CD4-positive, alpha-beta T cell treated with Interleukin-1 beta for 1 hour (primary cell): ENCODE measurements around the gene ADCY10.
"Not testable (repeated sequence)": the region's sequence is repeated elsewhere in the genome, so short reads cannot be mapped to it uniquely, and the experiment has no call there.

ENCODE experiments used
- DNase-seq, 2 donors: peaks; one replicate each; pipeline ENCODE4 v3.0.0-alpha.2; 2020 to 2022

Gene ADCY10, protein sequence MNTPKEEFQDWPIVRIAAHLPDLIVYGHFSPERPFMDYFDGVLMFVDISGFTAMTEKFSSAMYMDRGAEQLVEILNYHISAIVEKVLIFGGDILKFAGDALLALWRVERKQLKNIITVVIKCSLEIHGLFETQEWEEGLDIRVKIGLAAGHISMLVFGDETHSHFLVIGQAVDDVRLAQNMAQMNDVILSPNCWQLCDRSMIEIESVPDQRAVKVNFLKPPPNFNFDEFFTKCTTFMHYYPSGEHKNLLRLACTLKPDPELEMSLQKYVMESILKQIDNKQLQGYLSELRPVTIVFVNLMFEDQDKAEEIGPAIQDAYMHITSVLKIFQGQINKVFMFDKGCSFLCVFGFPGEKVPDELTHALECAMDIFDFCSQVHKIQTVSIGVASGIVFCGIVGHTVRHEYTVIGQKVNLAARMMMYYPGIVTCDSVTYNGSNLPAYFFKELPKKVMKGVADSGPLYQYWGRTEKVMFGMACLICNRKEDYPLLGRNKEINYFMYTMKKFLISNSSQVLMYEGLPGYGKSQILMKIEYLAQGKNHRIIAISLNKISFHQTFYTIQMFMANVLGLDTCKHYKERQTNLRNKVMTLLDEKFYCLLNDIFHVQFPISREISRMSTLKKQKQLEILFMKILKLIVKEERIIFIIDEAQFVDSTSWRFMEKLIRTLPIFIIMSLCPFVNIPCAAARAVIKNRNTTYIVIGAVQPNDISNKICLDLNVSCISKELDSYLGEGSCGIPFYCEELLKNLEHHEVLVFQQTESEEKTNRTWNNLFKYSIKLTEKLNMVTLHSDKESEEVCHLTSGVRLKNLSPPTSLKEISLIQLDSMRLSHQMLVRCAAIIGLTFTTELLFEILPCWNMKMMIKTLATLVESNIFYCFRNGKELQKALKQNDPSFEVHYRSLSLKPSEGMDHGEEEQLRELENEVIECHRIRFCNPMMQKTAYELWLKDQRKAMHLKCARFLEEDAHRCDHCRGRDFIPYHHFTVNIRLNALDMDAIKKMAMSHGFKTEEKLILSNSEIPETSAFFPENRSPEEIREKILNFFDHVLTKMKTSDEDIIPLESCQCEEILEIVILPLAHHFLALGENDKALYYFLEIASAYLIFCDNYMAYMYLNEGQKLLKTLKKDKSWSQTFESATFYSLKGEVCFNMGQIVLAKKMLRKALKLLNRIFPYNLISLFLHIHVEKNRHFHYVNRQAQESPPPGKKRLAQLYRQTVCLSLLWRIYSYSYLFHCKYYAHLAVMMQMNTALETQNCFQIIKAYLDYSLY (N-terminal part only)

GRCh38 chr1:167913895-167914496 lies at the start of gene ADCY10:
TSS of gene ADCY10 (minus strand) at chr1:167914134. CDS start at chr1:167905140, 8,994 bp downstream.
- DNase-seq = no peak

- DNase-seq = no peak
Observed at GRCh38 chr1:167957710-167958109, 43.8 kb upstream of the ADCY10 start.

- DNase-seq = no peak
Observed at GRCh38 chr1:167955915-167956314, 42.0 kb upstream of the ADCY10 start.

GRCh38 chr1:167950569-167950968 lies 36.6 kb upstream of the ADCY10 start:
- DNase-seq = no peak

- DNase-seq = no peak
Observed at GRCh38 chr1:167949785-167950184, 35.9 kb upstream of the ADCY10 start.

- DNase-seq = no peak
Observed at GRCh38 chr1:167947733-167948132, 33.8 kb upstream of the ADCY10 start.

GRCh38 chr1:167943541-167943940 lies 29.6 kb upstream of the ADCY10 start:
- DNase-seq = no peak

DNA sequence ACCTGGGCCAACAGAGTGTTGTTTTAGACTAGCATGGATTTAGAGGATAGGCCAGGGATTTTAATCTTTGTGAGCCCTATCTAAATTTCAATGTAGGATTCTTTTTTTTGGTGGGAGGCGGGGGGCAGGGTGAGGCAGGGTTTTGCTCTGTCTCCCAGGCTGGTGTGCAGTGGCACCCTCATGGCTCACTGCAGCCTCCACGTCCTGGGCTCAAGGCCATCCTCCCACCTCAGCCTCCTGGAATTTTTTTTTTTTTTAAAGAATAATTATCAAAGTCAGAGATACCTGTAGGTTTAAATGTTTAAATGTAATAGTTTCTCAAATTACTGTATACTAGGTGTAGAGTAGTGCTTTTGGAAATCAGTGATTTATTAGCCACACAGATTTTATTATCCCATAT lies 26.3 kb upstream of the ADCY10 start:
- DNase-seq = no peak

DNA sequence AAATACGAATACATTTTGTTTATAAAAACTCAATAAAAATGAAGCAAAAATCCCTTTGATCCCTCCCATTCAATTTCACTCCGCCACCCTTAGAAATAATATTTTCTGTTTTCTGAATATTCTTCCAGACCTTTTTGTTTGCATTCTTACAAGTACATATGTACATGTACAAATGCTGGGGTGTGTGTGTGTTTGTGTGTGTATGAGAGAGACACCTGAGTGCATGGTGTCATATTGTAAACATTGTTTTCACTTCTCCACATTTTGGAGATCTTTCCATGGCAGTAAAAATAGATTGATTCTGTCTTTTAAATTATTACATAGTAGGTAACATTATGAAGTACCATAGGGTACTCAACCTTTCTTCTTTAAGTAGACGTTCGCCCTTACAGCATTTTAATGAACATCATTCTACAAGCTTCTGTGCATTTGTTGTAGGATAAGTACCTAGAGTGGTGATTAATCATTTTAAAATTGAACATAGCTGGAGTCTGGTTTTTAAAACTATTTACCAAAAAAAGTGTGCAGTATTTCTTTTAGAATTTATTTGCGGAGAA lies 24.2 kb upstream of the ADCY10 start:
- DNase-seq = no peak

DNA sequence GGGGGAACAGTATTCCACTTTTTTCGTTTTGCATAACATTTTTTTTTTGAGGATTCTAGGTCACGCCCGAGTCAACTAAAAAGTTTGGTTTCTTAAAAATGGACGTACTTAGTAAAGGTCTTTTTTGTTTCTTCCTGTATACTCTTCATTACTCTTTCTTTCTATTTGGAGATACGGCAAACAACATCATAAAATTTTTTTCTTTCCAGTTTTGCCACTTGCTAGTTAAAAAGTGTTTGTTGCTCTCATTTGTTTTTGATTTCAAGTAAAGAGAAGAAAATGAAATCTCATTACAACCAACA lies 23.7 kb upstream of the ADCY10 start:
- DNase-seq = no peak

DNA sequence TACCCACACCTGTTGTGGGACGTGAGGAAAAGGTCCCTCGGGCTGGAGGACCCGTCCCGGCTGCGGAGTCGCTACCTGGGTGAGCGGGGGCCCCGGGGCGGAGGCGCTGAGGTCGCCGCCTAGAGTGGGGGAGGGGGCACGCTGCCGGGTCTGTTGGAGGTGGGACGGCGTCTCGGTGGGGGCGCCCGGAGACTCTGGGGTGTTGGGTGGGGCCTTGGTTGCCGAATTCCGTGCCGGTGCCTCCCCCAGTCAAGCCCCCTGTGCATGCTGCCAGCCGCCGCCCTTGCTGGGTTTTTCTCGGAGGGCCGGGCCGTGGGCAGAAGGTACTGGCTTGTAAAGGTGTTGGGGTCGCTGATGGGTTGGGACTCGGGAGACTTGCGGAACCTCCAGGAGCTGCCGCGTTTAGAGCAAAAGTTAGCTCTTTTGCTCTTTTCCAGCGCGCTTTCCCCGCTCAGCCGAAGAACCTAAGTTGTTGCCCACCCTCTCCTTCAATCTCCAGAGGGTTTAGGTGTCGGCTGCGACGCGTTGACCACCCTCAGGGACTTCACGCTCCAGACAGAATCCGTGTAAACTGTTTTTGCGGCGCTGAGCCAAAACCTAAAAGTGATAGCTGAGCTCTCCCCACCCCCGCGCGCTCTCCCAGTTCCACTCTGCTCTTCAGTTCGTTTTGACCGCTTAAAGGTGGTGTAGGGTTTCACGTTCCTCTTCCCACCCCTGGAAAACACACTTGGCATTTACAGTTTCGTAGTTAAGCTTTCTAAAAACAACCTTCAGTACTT lies 23.2 kb upstream of the ADCY10 start, which contains the start of gene MPC2:
Gene MPC2 (minus strand): TSS at position 143 of the 779 bp plus-strand sequence. CDS start 1,231 bp downstream, outside the sequence.
- peak; percentile 69 to 70 for DNase-seq

- DNase-seq = peak; percentile 99
Observed at GRCh38 chr1:167936068-167936929, 22.4 kb upstream of the ADCY10 start, which contains the start of gene DCAF6. TSS of gene DCAF6 (plus strand) at chr1:167936683. CDS start at chr1:167936912, 229 bp downstream.

DNA sequence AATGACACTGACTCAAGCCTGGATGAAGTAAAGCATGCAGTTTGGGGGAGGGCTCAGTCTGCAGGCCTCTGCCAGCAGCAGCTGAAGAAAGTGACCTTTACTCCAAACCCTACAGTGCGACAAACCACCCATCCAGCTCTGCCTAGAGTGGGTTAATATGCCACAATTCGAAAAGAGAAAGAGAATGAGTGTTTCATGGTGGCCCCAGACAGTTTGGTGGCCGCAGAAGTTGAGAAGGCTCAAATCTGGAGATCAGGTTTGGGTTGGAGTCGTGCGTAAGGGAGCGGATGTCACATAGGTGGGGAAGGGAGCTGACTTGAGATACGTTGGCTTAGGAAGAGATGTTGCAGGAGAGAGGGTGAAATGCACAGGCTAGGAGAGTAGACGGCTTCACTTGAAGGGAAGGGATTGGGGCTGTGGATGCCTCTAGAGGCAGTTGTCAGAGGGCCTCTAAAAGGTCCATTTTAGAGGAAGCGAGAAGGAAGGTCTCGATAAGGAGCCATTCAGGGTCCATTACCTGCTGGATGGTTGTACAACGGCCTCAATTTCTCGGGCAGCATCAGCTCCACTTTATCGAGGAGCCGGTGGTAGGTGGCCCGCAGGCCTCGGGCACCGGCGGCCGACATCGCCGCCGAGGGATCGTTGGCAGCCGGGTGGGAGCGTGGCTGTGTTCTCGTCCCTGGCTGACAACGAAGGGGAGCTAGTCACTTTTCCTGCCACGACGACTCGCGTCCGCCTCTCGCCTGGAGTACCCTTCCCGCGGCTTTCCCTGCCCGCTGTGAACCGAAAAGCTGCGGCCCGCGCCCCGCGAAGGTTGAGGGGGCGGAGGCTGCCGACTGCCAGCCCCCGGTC lies 21.5 kb upstream of the ADCY10 start:
- peak in 1 of 2 donors; percentile 40 for DNase-seq

- DNase-seq = peak in 1 of 2 donors; percentile 14
Observed at GRCh38 chr1:167934426-167935215, 20.7 kb upstream of the ADCY10 start.

- no peak for DNase-seq
Observed at GRCh38 chr1:167933788-167934187, 19.9 kb upstream of the ADCY10 start.

GRCh38 chr1:167929725-167930124 lies 15.8 kb upstream of the ADCY10 start:
- DNase-seq = no peak

DNA sequence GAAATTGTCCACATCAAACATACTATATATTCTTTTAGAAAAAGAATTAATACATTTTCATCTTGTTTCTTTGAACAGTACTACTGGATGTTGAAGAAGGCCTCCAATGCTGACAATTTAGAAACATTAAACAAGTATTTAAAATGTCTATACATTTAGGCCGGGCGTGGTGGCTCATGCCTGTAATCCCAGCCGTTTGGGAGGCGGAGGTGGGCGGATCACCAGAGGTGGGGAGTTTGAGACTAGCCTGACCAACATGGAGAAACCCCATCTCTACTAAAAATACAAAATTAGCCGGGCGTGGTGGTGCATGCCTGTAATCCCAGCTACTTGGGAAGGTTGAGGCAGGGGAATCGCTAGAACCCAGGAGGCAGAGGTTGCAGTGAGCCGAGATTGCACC lies 15.0 kb upstream of the ADCY10 start:
- not testable (repeated sequence) for DNase-seq

DNA sequence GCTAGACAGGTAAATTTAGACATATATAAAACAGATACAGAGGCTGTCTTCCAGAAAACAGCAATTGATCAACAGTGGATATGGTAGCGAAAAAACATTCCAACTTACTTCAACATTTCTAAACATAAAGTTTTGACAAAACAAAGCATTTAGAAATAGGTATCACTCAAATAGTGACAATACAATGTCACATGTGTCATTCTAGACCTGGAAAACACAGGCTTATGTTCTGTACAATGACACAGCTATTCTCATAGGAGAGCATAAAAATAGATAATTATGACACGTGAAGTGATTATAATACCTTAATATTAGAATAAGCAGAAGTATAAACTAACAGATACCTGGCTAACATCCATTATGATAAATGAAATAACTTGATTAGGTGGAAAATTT lies 14.5 kb upstream of the ADCY10 start:
- DNase-seq = no peak
